NCI-H345 treated with DMSO at 0.1 percent for 48 hours (cell line): ENCODE results near the gene KLHL2.
"Not testable (repeated sequence)": the region's sequence is repeated elsewhere in the genome, so short reads cannot be mapped to it uniquely, and the experiment has no call there.

Source experiments
- DNase-seq: peaks from one replicate; lab custom pipeline; 2025; ENCODE audit not compliant: unreplicated experiment; lab: John Stamatoyannopoulos, UW

Gene KLHL2

GRCh38 chr4:165232623-165233433 lies 25.5 kb downstream of the KLHL2 start:
- DNase-seq: not testable (repeated sequence)

GRCh38 chr4:165234766-165235165 lies 27.4 kb downstream of the KLHL2 start:
- no peak for DNase-seq

- not testable (repeated sequence) for DNase-seq
These were observed 29.5 kb downstream of the KLHL2 start for GRCh38 chr4:165236852-165237251.

GRCh38 chr4:165238041-165238640 lies 30.8 kb downstream of the KLHL2 start:
- peak; percentile 66 for DNase-seq

GRCh38 chr4:165240761-165241160 lies 33.4 kb downstream of the KLHL2 start:
- DNase-seq: not testable (repeated sequence)

- not testable (repeated sequence) for DNase-seq
These were observed 36.8 kb downstream of the KLHL2 start for GRCh38 chr4:165244148-165244547.

GRCh38 chr4:165244587-165245186 lies 37.3 kb downstream of the KLHL2 start:
- DNase-seq: not testable (repeated sequence)

- no peak for DNase-seq
These were observed 40.7 kb downstream of the KLHL2 start for GRCh38 chr4:165248102-165248501.

- not testable (repeated sequence) for DNase-seq
These were observed 41.5 kb downstream of the KLHL2 start for GRCh38 chr4:165248904-165249303.

GRCh38 chr4:165254771-165255170 lies 47.4 kb downstream of the KLHL2 start:
- DNase-seq: not testable (repeated sequence)

GRCh38 chr4:165255439-165255838 lies 48.1 kb downstream of the KLHL2 start:
- DNase-seq: not testable (repeated sequence)

- not testable (repeated sequence) for DNase-seq
These were observed 48.8 kb downstream of the KLHL2 start for GRCh38 chr4:165256074-165256659.

GRCh38 chr4:165259776-165260175 lies 52.4 kb downstream of the KLHL2 start:
- DNase-seq: not testable (repeated sequence)

GRCh38 chr4:165262306-165262705 lies 54.9 kb downstream of the KLHL2 start:
- not testable (repeated sequence) for DNase-seq

- not testable (repeated sequence) for DNase-seq
These were observed 56.1 kb downstream of the KLHL2 start for GRCh38 chr4:165263466-165263865.

- DNase-seq: not testable (repeated sequence)
These were observed 62.6 kb downstream of the KLHL2 start for GRCh38 chr4:165269931-165270330.

- not testable (repeated sequence) for DNase-seq
These were observed 66.1 kb downstream of the KLHL2 start for GRCh38 chr4:165273443-165273842.

GRCh38 chr4:165275357-165275756 lies 68.0 kb downstream of the KLHL2 start:
- DNase-seq: not testable (repeated sequence)

GRCh38 chr4:165279531-165279930 lies 72.2 kb downstream of the KLHL2 start:
- DNase-seq: not testable (repeated sequence)

- DNase-seq: not testable (repeated sequence)
These were observed 77.3 kb downstream of the KLHL2 start for GRCh38 chr4:165284697-165285096.

- DNase-seq: not testable (repeated sequence)
These were observed 79.4 kb downstream of the KLHL2 start for GRCh38 chr4:165286619-165287340.
